Endometrium (tissue), 2 donors: ENCODE results near the gene SPATA33.
"Not testable (repeated sequence)": the region's sequence is repeated elsewhere in the genome, so short reads cannot be mapped to it uniquely, and the experiment has no call there.

Source experiments
- FAIRE-seq: peaks from 2 replicates; lab custom pipeline; 2012; peaks lifted over from hg19 to GRCh38; lab: Jason Lieb, UNC
- donor health status: control.
- donor health status: control.

Gene SPATA33

GRCh38 chr16:89693931-89694783 is 36.5 kb downstream of the SPATA33 start:
- no peak for FAIRE-seq

GRCh38 chr16:89694784-89695085 is 37.1 kb downstream of the SPATA33 start:
- not testable (repeated sequence) for FAIRE-seq

GRCh38 chr16:89695086-89695874 is 37.6 kb downstream of the SPATA33 start:
- no peak for FAIRE-seq

GRCh38 chr16:89695875-89696669 is 38.4 kb downstream of the SPATA33 start:
- FAIRE-seq = no peak

- FAIRE-seq = no peak
Measured at GRCh38 chr16:89696670-89697128, 39.1 kb downstream of the SPATA33 start.

GRCh38 chr16:89697161-89697615 is 39.6 kb downstream of the SPATA33 start:
- no peak for FAIRE-seq

GRCh38 chr16:89697616-89698331 is 40.1 kb downstream of the SPATA33 start:
- no peak for FAIRE-seq

- FAIRE-seq = not testable (repeated sequence)
Measured at GRCh38 chr16:89698717-89699116, 41.1 kb downstream of the SPATA33 start.

- not testable (repeated sequence) for FAIRE-seq
Measured at GRCh38 chr16:89699629-89700099, 42.0 kb downstream of the SPATA33 start.

- peak; percentile 96 for FAIRE-seq
Measured at GRCh38 chr16:89700100-89700648, 42.5 kb downstream of the SPATA33 start.

GRCh38 chr16:89700649-89701424 is 43.2 kb downstream of the SPATA33 start:
- FAIRE-seq = no peak

- no peak for FAIRE-seq
Measured at GRCh38 chr16:89701425-89702406, 44.1 kb downstream of the SPATA33 start, which contains the start of gene SPATA2L. Gene SPATA2L, minus strand, starts transcription at chr16:89701705. Its CDS starts 473 bp downstream, at chr16:89701232.

- no peak for FAIRE-seq
Measured at GRCh38 chr16:89704281-89704680, 46.6 kb downstream of the SPATA33 start.

- FAIRE-seq = no peak
Measured at GRCh38 chr16:89705006-89705405, 47.4 kb downstream of the SPATA33 start.

- FAIRE-seq = no peak
Measured at GRCh38 chr16:89706518-89707260, 49.1 kb downstream of the SPATA33 start.

GRCh38 chr16:89707695-89708094 is 50.1 kb downstream of the SPATA33 start:
- FAIRE-seq = no peak

- no peak for FAIRE-seq
Measured at GRCh38 chr16:89708481-89708931, 50.9 kb downstream of the SPATA33 start.

GRCh38 chr16:89709166-89709565 is 51.5 kb downstream of the SPATA33 start:
- FAIRE-seq = no peak
